ENCODE measurements around the gene PDIA4. TPM values are rescaled to one million over a fixed set of nuclear protein-coding genes. Genes with fewer than 3 reads are reported as not detected.

The PDIA4 gene
- total and polyA plus RNA-seq, 8 donors = 35.6 to 185 (median 71.6) TPM

GRCh38 chr7:148963583-148964482, 64.5 kb downstream of the PDIA4 start:
- H3K27ac ChIP-seq = peak overlapping the region in 3 of 4 donors; percentile 53 to 76 (median 56)
- H3K4me1 ChIP-seq = peaks cover 0 to 7% (median 0%) of the 10 kb centered on the region in 3 donors
- ATAC-seq (peak; percentile 29 to 44 (median 38)), FAIRE-seq (no peak), DNase-seq (no peak)
- no peaks in the 10 kb centered on the region for H3K9me3 ChIP-seq
- peak overlapping the region in 3 of 4 donors; percentile 5 to 50 (median 47) for H3K4me3 ChIP-seq
- WGBS, 2 donors = 17 to 21% methylated on average over 20 of the region's 20 CpGs
- no peaks in the 10 kb centered on the region for H3K36me3 ChIP-seq
- no peaks in the 10 kb centered on the region for H3K27me3 ChIP-seq
- intact Hi-C loops (cut with DNase I) = loop anchor here in 2 of 3 donors (5.0 to 10.0 kb wide), 3 partner anchors 109 to 459 kb away; no protein-coding TSS in a partner anchor
- no peak for TF ChIP-seq CTCF (IDR thresholded peaks at IDR 0.05)

GRCh38 chr7:148962823-148963582, 65.3 kb downstream of the PDIA4 start:
- H3K27me3 ChIP-seq = no peaks in the 10 kb centered on the region
- DNase-seq = peak in 4 of 6 donors; percentile 49 to 67 (median 56)
- peak overlapping the region; percentile 27 to 50 (median 39) for H3K4me3 ChIP-seq
- H3K27ac ChIP-seq = peak overlapping the region; percentile 28 to 76 (median 54)
- H3K36me3 ChIP-seq = no peaks in the 10 kb centered on the region
- whole genome bisulfite sequencing, 2 donors = 0 to 1% methylated on average over 5 of the region's 5 CpGs
- intact Hi-C loops (cut with DNase I) = loop anchor here in 2 of 3 donors (5.0 to 10.0 kb wide), 3 partner anchors 108 to 458 kb away; no protein-coding TSS in a partner anchor
- peak in 3 of 4 donors; percentile 28 to 34 (median 31) for TF ChIP-seq CTCF (IDR thresholded peaks at IDR 0.05)
- no peaks in the 10 kb centered on the region for H3K9me3 ChIP-seq
- FAIRE-seq = peak; percentile 86
- ATAC-seq = peak; percentile 75 to 89 (median 82)
- peaks cover 0 to 7% (median 0%) of the 10 kb centered on the region in 3 donors for H3K4me1 ChIP-seq

- Histone ChIP-seq H3K4me1 (peaks cover 0 to 7% (median 0%) of the 10 kb centered on the region in 3 donors), H3K36me3 (no peaks in the 10 kb centered on the region), H3K9me3 (no peaks in the 10 kb centered on the region), H3K4me3 (peak overlapping the region; percentile 27 to 50 (median 39)), H3K27ac (no peak overlapping the region), H3K27me3 (no peaks in the 10 kb centered on the region)
- DNase-seq (no peak), ATAC-seq (peak in 2 of 4 donors; percentile 1 to 4), FAIRE-seq (no peak)
- intact Hi-C loops (cut with DNase I) = loop anchor here in 2 of 3 donors (5.0 to 10.0 kb wide), 3 partner anchors 108 to 458 kb away; no protein-coding TSS in a partner anchor
- no peak for TF ChIP-seq CTCF (IDR thresholded peaks at IDR 0.05)
- 5 to 6% methylated on average over 5 of the region's 5 CpGs for WGBS, 2 donors
Observed at GRCh38 chr7:148962440-148962822, 65.9 kb downstream of the PDIA4 start.

- Histone ChIP-seq H3K36me3 (no peaks in the 10 kb centered on the region), H3K4me3 (no peak overlapping the region), H3K27me3 (no peaks in the 10 kb centered on the region), H3K9me3 (no peaks in the 10 kb centered on the region), H3K4me1 (peaks cover 0 to 7% (median 0%) of the 10 kb centered on the region in 3 donors), H3K27ac (no peak overlapping the region)
- 56 to 73% methylated on average over 3 of the region's 3 CpGs for WGBS, 2 donors
- ATAC-seq = no peak
- intact Hi-C loops (cut with DNase I) = loop anchor here in 2 of 3 donors (5.0 to 10.0 kb wide), 3 partner anchors 105 to 455 kb away; no protein-coding TSS in a partner anchor
- FAIRE-seq = no peak
- TF ChIP-seq CTCF (IDR thresholded peaks at IDR 0.05) = no peak
- DNase-seq = no peak
Observed at GRCh38 chr7:148959726-148960125, 68.6 kb downstream of the PDIA4 start.

Measured in pancreas (tissue), 10 donors.